ENCODE measurements around the gene SLC22A31.
"Not testable (repeated sequence)": the region's sequence is repeated elsewhere in the genome, so short reads cannot be mapped to it uniquely, and the experiment has no call there.

- TF ChIP-seq CTCF (IDR thresholded peaks at IDR 0.05; ENCODE audit: extremely low read depth in 1 of 2, insufficient read depth in 1 of 2, low read depth in 1 of 2, low read length in 2 of 2); MAX (IDR thresholded peaks at IDR 0.05; ENCODE audit: insufficient read depth, insufficient read length); EZH2 (IDR thresholded peaks at IDR 0.05; ENCODE audit: borderline replicate concordance, low read depth, low read length, severe bottlenecking); GATA2 (IDR thresholded peaks at IDR 0.05; ENCODE audit: insufficient read depth, insufficient read length, low read depth, low read length); POLR2A (IDR thresholded peaks at IDR 0.05; ENCODE audit: low read depth, low read length); POLR2AphosphoS5 (IDR thresholded peaks at IDR 0.05; ENCODE audit: insufficient read depth, low read depth, low read length); FOS (IDR thresholded peaks at IDR 0.05; ENCODE audit: borderline replicate concordance, insufficient read depth, low read length); MYC (IDR thresholded peaks at IDR 0.05; ENCODE audit: low read depth, low read length): not testable (repeated sequence)
Observed at GRCh38 chr16:89247734-89248075, 47.4 kb upstream of the SLC22A31 start.

All from endothelial cell of umbilical vein (primary cell).